Measurements from ENCODE around the gene UBE2M. TPM values are rescaled to one million over a fixed set of nuclear protein-coding genes. Genes with fewer than 3 reads are reported as not detected.
"Not testable (repeated sequence)": the region's sequence is repeated elsewhere in the genome, so short reads cannot be mapped to it uniquely, and the experiment has no call there.

The UBE2M gene
- total RNA-seq: 54.6 and 56.6 TPM in 2 replicates

DNA sequence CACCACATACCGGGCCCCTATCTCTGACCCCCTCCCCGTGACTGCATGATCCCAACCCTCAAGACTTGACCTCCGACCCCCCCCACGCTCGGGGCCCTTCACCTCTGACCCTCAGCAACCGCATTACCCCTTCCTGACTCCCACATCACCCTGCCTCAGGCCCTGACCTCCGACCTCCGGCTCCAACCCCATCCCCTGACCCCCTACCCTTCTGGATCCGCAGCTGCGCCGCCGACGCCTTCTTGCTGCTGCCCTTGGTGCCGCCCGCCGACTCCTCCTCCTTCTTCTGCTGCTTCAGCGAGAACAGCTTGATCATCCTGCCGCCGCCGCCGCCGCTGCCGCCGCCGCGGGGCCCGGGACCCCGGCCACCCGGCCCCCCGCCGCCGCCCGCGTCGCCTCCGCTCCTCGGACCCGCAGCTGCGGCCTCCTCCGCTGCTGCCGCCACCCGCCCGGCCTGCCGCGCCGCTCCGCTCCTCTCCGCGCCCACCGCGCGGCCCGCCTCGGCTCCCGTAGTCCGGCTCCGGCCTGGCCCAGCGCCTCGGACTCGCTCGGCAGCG lies at the start of gene UBE2M:
UBE2M (minus strand) TSS at position 546 of the 557 bp plus-strand sequence; CDS start at position 316, 230 bp downstream.
- Histone ChIP-seq H3K27ac (ENCODE audit: low read depth, low read length) (peak within 1 kb of the TSS; percentile 99), H3K9me3 (ENCODE audit: low read depth, low read length) (no peaks in the 10 kb centered on the region), H3K4me1 (ENCODE audit: insufficient read depth, low read length) (peaks cover 47% of the 10 kb centered on the region), H4K20me1 (ENCODE audit: insufficient read depth, low read length) (peaks cover 12% of the 10 kb centered on the region), H2AFZ (ENCODE audit: low read length) (peak within 1 kb of the TSS; percentile 92), H3K36me3 (ENCODE audit: insufficient read depth, low read length) (peaks cover 18% of the 10 kb centered on the region), H3K27me3 (ENCODE audit: insufficient read depth, low read length) (peaks cover 2% of the 10 kb centered on the region), H3K4me2 (ENCODE audit: insufficient read depth, low read length) (peak within 1 kb of the TSS; percentile 97), H3K79me2 (ENCODE audit: insufficient read depth, low read length) (peaks cover 45% of the 10 kb centered on the region), H3K4me3 (ENCODE audit: insufficient read depth, low read length) (peak within 1 kb of the TSS; percentile 87)
- no peak for TF ChIP-seq CTCF (IDR thresholded peaks at IDR 0.05; ENCODE audit: extremely low read depth, low read depth, low read length)
- no peak for DNase-seq (ENCODE audit: insufficient read length, low spot score, missing footprints)

DNA sequence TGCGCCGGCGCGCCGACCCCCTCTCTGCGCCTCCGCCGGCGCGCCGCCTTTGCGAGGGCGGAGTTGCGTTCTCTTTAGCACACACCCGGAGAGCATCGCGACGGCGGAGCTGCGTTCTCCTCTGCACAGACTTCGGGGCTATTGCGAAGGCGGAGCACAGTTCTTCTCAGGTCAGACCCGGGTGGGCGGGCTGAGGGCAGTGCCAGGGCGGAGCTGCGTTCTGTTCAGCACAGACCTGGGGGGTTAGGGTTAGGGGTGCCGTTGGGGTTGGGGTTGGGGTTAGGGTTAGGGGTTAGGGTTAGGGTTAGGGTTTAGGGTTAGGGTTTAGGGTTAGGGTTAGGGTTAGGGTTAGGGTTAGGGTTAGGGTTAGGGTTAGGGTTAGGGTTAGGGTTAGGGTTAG lies 48.8 kb upstream of the UBE2M start:
- H3K27ac ChIP-seq (ENCODE audit: low read depth, low read length); H3K27me3 ChIP-seq (ENCODE audit: insufficient read depth, low read length); H3K79me2 ChIP-seq (ENCODE audit: insufficient read depth, low read length); H3K4me2 ChIP-seq (ENCODE audit: insufficient read depth, low read length); H3K36me3 ChIP-seq (ENCODE audit: insufficient read depth, low read length); DNase-seq (ENCODE audit: insufficient read length, low spot score, missing footprints); H4K20me1 ChIP-seq (ENCODE audit: insufficient read depth, low read length); H2AFZ ChIP-seq (ENCODE audit: low read length); H3K9me3 ChIP-seq (ENCODE audit: low read depth, low read length); H3K4me3 ChIP-seq (ENCODE audit: insufficient read depth, low read length); H3K4me1 ChIP-seq (ENCODE audit: insufficient read depth, low read length): not testable (repeated sequence)

GRCh38 chr19:58606251-58606896 lies 48.0 kb upstream of the UBE2M start:
- H3K4me3 ChIP-seq (ENCODE audit: insufficient read depth, low read length); H3K9me3 ChIP-seq (ENCODE audit: low read depth, low read length); DNase-seq (ENCODE audit: insufficient read length, low spot score, missing footprints); H2AFZ ChIP-seq (ENCODE audit: low read length); H3K27ac ChIP-seq (ENCODE audit: low read depth, low read length); H3K36me3 ChIP-seq (ENCODE audit: insufficient read depth, low read length); H3K79me2 ChIP-seq (ENCODE audit: insufficient read depth, low read length); H4K20me1 ChIP-seq (ENCODE audit: insufficient read depth, low read length); H3K27me3 ChIP-seq (ENCODE audit: insufficient read depth, low read length); H3K4me2 ChIP-seq (ENCODE audit: insufficient read depth, low read length); H3K4me1 ChIP-seq (ENCODE audit: insufficient read depth, low read length): not testable (repeated sequence)

DNA sequence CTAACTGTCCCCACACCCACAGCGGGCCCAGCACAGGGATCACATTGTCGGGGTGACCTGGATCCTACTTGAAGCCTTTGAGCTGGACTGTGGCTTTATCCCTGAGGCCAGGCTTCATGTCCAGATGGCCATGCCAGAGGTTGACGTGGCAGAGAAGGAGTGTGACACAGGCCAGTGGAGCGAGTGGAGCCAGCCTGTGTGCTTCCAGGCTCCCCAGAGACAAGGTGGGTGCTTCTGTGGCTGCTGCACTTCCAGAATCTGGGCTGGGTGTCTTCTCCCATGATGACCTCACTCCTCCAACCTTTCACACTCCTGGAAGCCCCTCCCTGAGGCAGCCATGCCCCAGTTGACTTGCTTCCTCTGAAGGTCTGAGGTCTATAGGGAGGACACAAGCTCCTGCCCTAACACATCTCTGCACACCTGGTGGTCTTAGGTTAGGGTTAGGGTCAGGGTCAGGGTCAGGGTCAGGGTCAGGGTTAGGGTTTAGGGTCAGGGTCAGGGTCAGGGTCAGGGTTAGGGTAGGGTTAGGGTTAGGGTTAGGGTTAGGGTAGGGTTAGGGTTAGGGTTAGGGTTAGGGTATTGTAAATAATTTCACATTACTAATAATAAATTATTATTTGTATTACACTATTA lies 27.8 kb upstream of the UBE2M start:
- Histone ChIP-seq H4K20me1 (ENCODE audit: insufficient read depth, low read length) (peaks cover 2% of the 10 kb centered on the region), H3K36me3 (ENCODE audit: insufficient read depth, low read length) (peaks cover 17% of the 10 kb centered on the region), H3K27ac (ENCODE audit: low read depth, low read length) (peak overlapping the region; percentile 47), H3K27me3 (ENCODE audit: insufficient read depth, low read length) (no peaks in the 10 kb centered on the region), H3K4me1 (ENCODE audit: insufficient read depth, low read length) (peaks cover 6% of the 10 kb centered on the region), H3K4me3 (ENCODE audit: insufficient read depth, low read length) (no peak overlapping the region), H3K79me2 (ENCODE audit: insufficient read depth, low read length) (peaks cover 19% of the 10 kb centered on the region), H3K4me2 (ENCODE audit: insufficient read depth, low read length) (no peak overlapping the region), H3K9me3 (ENCODE audit: low read depth, low read length) (no peaks in the 10 kb centered on the region), H2AFZ (ENCODE audit: low read length) (no peak overlapping the region)
- TF ChIP-seq CTCF (IDR thresholded peaks at IDR 0.05; ENCODE audit: extremely low read depth, low read depth, low read length): no peak
- DNase-seq (ENCODE audit: insufficient read length, low spot score, missing footprints): peak; percentile 55
